GM12878 (cell line): ENCODE measurements around the gene WDR59. TPM values are rescaled to one million over a fixed set of nuclear protein-coding genes. Genes with fewer than 3 reads are reported as not detected.

Experiments used
- ATAC-seq: fragments of 200-7000 bp; cut with Tn5 transposase; 3 replicates; pipeline ENCODE4 v1.9.1; 2020; ENCODE audit warnings: mild to moderate bottlenecking, moderate library complexity
- BruUV-seq: library from RNA; stranded (reverse); fragments of 400-500 nt; replicated peaks from 2 replicates; lab custom pipeline; 2021; lab: Mats Ljungman, UMichigan
- CTCF ChIA-PET: fragments of 300-600 bp; sonication (Branson Sonifier 250); formaldehyde crosslinking; extraction: SDS; loops from one replicate; lab custom pipeline; 2021; ENCODE audit warnings: inconsistent platforms; lab: Yijun Ruan, JAX
- POLR2A ChIA-PET: fragments of 350-600 bp; formaldehyde crosslinking; extraction: SDS; loops from one replicate; lab custom pipeline; 2021; ENCODE audit warnings: inconsistent platforms; lab: Charles Lee
- RAD21 ChIA-PET: fragments of 300-600 bp; sonication (Branson Sonifier 250); formaldehyde crosslinking; loops from one replicate; lab custom pipeline; 2023; ENCODE audit warnings: antibody characterized with exemption; ENCODE audit not compliant: unreplicated experiment; lab: Charles Lee
- SMC1A ChIA-PET: fragments of 300-600 bp; sonication (Branson Sonifier 250); formaldehyde crosslinking; loops from one replicate; lab custom pipeline; 2023; ENCODE audit not compliant: unreplicated experiment, uncharacterized antibody; lab: Charles Lee
- DNase-seq: peaks from one replicate; pipeline ENCODE4 v3.0.0-alpha.2; 2011; ENCODE audit warnings: low read depth, low spot score
- FAIRE-seq: peaks from 3 replicates; lab custom pipeline; 2011; peaks lifted over from hg19 to GRCh38; lab: Jason Lieb, UNC
- H2AFZ ChIP-seq: 2 replicates; pipeline ENCODE4 v1.6.0; 2011; ENCODE audit warnings: low read depth, low read length, control low read depth; ENCODE audit not compliant: control insufficient read depth
- H3K27ac ChIP-seq: 2 replicates; pipeline ENCODE4 v1.5.1; 2011; ENCODE audit warnings: control low read depth; ENCODE audit not compliant: control insufficient read depth, insufficient read depth
- H3K27me3 ChIP-seq, 2 experiments: replicated peaks in 1 of 2; 2 replicates each; pipeline versions ENCODE4 v1.6.0 to v1.6.1; 2011; ENCODE audit warnings: low read length in 1 of 2; ENCODE audit not compliant: control insufficient read depth in 2 of 2, insufficient read depth in 2 of 2
- H3K36me3 ChIP-seq, 2 experiments: 2 replicates each; pipeline ENCODE4 v1.5.1; 2011; ENCODE audit warnings: low read length in 1 of 2; ENCODE audit not compliant: control insufficient read depth in 2 of 2, insufficient read depth in 2 of 2
- H3K4me1 ChIP-seq: 2 replicates; pipeline ENCODE4 v1.6.1; 2011; ENCODE audit warnings: mild to moderate bottlenecking, low read length, moderate library complexity, mixed read lengths; ENCODE audit not compliant: control insufficient read depth, insufficient read depth
- H3K4me2 ChIP-seq: 2 replicates; pipeline ENCODE4 v1.6.0; 2011; ENCODE audit warnings: control low read depth; ENCODE audit not compliant: control insufficient read depth, insufficient read depth
- H3K4me3 ChIP-seq: fragments of 200-600 bp; sonication (generic); 2 replicates; pipeline ENCODE4 v1.5.1; 2016
- H3K79me2 ChIP-seq: 2 replicates; pipeline ENCODE4 v1.6.0; 2011; ENCODE audit warnings: low read length; ENCODE audit not compliant: control insufficient read depth, insufficient read depth
- H3K9ac ChIP-seq: 2 replicates; pipeline ENCODE4 v1.8.0; 2011; ENCODE audit warnings: low read length, control low read depth, mixed read lengths; ENCODE audit not compliant: control insufficient read depth, insufficient read depth
- H3K9me3 ChIP-seq: replicated peaks from 3 replicates; pipeline ENCODE4 v1.5.1; 2011; ENCODE audit warnings: mild to moderate bottlenecking, low read length; ENCODE audit not compliant: control insufficient read depth, insufficient read depth
- H4K20me1 ChIP-seq: 2 replicates; pipeline ENCODE4 v1.6.0; 2011; ENCODE audit not compliant: control insufficient read depth, insufficient read depth
- ASH2L ChIP-seq: fragments of 300-600, 200-600 bp; sonication (generic); IDR thresholded peaks from 2 replicates; pipeline ENCODE4 v1.6.1; 2017; ENCODE audit warnings: low read depth, mild to moderate bottlenecking, borderline replicate concordance
- BMI1 ChIP-seq: fragments of 450-650 bp; IDR thresholded peaks from 2 replicates; pipeline ENCODE4 v1.6.1; 2016; ENCODE audit warnings: mild to moderate bottlenecking, moderate library complexity, borderline replicate concordance
- CBX3 ChIP-seq: fragments of 200-600 bp; sonication (generic); IDR thresholded peaks from 2 replicates; pipeline ENCODE4 v1.6.1; 2016; ENCODE audit warnings: low read depth, borderline replicate concordance
- CHD4 ChIP-seq: fragments of 200-600 bp; sonication (generic); IDR thresholded peaks from 2 replicates; pipeline ENCODE4 v1.6.1; 2016; ENCODE audit warnings: mild to moderate bottlenecking
- SIN3A ChIP-seq: IDR thresholded peaks from 2 replicates; pipeline ENCODE4 v1.6.1; 2012; ENCODE audit warnings: low read depth, low read length, improper control_type of control experiment
- TAF1 ChIP-seq: IDR thresholded peaks from 2 replicates; pipeline ENCODE4 v1.6.1; 2011; ENCODE audit warnings: mild to moderate bottlenecking, low read depth, low read length, borderline replicate concordance
- WGBS: methylation state at CpG from one replicate; pipeline ENCODE4 v1.1.6; 2016; ENCODE audit warnings: low lambda C conversion rate; ENCODE audit not compliant: insufficient replicate concordance, insufficient coverage; ENCODE audit errors: missing lambda C conversion rate; 5-methylcytosine and 5-hydroxymethylcytosine counted together
- in situ Hi-C: fragments of 300-500 bp; cut with MboI; formaldehyde crosslinking; loops from 9 replicates; pipeline ENCODE4 v1.14.3; 2018; ENCODE audit warnings: mixed read lengths
- intact Hi-C: fragments of 100-400 bp; cut with micrococcal nuclease; formaldehyde crosslinking; loops from one replicate; pipeline ENCODE4 v1.14.2; 2022; ENCODE audit not compliant: unreplicated experiment
- polyA plus RNA-seq, 11 experiments: library from polyadenylated mRNA; depleted of rRNA in 4 of 11; unstranded in 6 of 11; stranded (reverse) in 5 of 11; fragments of >200 nt; fragmentation: Nextera tagmentation in 4 of 11; fragmentation: Illumina TruSeq in 1 of 11; extraction: Ambion mirVana in 4 of 11; extraction: Trizol in 1 of 11; gene quantifications; 1 replicate in 1 of 11; 2 replicates in 10 of 11; pipeline versions ENCODE4 v1.2.1 to v1.2.3, GENCODE V29; 2011 to 2016; ENCODE audit warnings: inconsistent platforms in 2 of 11, missing spikeins in 2 of 11, low read depth in 1 of 11
- total RNA-seq, 4 experiments: library from RNA; depleted of rRNA in 3 of 4; stranded (reverse); fragments of >200 nt in 3 of 4; fragmentation: Illumina TruSeq in 1 of 4; extraction: Trizol in 1 of 4; gene quantifications; 2 replicates each; pipeline versions ENCODE4 v1.2.1 to v1.2.3, GENCODE V29; 2013 to 2021
- TF ChIP-seq, protein P1 (sequence below): fragments of 450-650 bp; IDR thresholded peaks from 2 replicates; pipeline ENCODE4 v1.6.1; 2018; ENCODE audit warnings: mild to moderate bottlenecking, low read depth, moderate library complexity; ENCODE audit not compliant: partially characterized antibody

Gene WDR59
- total and polyA plus RNA-seq, 10 of the 15 experiments (the other 5 are each of a cell fraction or from before 2014, with no cell fraction given): 9.7 to 78.4 (median 24.5) TPM

GRCh38 chr16:74825941-74826340 is 159.0 kb downstream of the WDR59 start:
- H3K27ac ChIP-seq: no peak overlapping the region
- TF ChIP-seq ASH2L (no peak), BMI1 (no peak), CHD4 (no peak)
- intact Hi-C loops: no loop called here
- no peaks in the 10 kb centered on the region for H3K36me3 ChIP-seq
- POLR2A ChIA-PET: no interaction called here
- H4K20me1 ChIP-seq: no peaks in the 10 kb centered on the region
- no TSS peak for BruUV-seq
- H2AFZ ChIP-seq: no peak overlapping the region
- no peak overlapping the region for H3K9ac ChIP-seq
- RAD21 ChIA-PET: interaction anchor here (0.6 kb wide), 1 partner anchor 44 kb away, joined by 3 read pairs; no protein-coding TSS in a partner anchor
- 49% methylated on average over 5 of the region's 5 CpGs for WGBS
- no peak for FAIRE-seq
- H3K27me3 ChIP-seq: peaks cover 0 to 3% of the 10 kb centered on the region in 2 experiments; a peak in 1 of 4 replicates
- CTCF ChIA-PET: interaction anchor here (1.4 kb wide), 1 partner anchor 36 kb away, joined by 6 read pairs; no protein-coding TSS in a partner anchor
- DNase-seq: no peak
- no peaks in the 10 kb centered on the region for H3K9me3 ChIP-seq
- ATAC-seq: no peak
- no peak overlapping the region for H3K4me2 ChIP-seq
- H3K4me3 ChIP-seq: no peak overlapping the region
- H3K79me2 ChIP-seq: no peaks in the 10 kb centered on the region
- no peaks in the 10 kb centered on the region for H3K4me1 ChIP-seq
- SMC1A ChIA-PET: interaction anchor here (0.6 kb wide), 1 partner anchor 304 kb away, joined by 3 read pairs; no protein-coding TSS in a partner anchor
- in situ Hi-C loops: no loop called here

DNA sequence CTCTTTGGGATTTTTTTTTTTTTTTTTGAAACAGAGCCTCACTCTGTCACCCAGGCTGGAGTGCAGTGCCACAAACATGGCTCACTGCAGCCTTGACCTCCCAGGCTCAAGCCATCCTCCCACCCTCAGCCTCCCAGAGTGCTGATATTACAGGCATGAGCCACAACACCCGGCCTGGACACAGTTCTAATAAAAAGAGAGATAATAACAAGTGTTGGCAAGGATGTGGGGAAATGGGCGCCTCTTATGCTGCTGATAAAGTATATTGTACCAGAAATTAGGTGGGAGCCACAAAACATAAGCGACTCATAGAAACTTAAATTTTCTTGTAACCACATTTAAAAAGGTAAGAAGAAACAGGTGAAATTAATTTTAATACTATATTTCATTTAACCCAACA is 159.9 kb downstream of the WDR59 start:
- Histone ChIP-seq H3K27ac (no peak overlapping the region), H3K27me3 (peaks cover 0 to 3% of the 10 kb centered on the region in 2 experiments; a peak in 1 of 4 replicates), H3K9me3 (no peaks in the 10 kb centered on the region)
- WGBS: 20% methylated on average over 3 of the region's 3 CpGs
- BruUV-seq: no TSS peak
- RAD21 ChIA-PET: no interaction called here
- no peak for ATAC-seq
- no peak for DNase-seq
- TF ChIP-seq TAF1 (no peak), CBX3 (no peak), ASH2L (no peak), SIN3A (no peak)
- TF ChIP-seq, protein P1, sequence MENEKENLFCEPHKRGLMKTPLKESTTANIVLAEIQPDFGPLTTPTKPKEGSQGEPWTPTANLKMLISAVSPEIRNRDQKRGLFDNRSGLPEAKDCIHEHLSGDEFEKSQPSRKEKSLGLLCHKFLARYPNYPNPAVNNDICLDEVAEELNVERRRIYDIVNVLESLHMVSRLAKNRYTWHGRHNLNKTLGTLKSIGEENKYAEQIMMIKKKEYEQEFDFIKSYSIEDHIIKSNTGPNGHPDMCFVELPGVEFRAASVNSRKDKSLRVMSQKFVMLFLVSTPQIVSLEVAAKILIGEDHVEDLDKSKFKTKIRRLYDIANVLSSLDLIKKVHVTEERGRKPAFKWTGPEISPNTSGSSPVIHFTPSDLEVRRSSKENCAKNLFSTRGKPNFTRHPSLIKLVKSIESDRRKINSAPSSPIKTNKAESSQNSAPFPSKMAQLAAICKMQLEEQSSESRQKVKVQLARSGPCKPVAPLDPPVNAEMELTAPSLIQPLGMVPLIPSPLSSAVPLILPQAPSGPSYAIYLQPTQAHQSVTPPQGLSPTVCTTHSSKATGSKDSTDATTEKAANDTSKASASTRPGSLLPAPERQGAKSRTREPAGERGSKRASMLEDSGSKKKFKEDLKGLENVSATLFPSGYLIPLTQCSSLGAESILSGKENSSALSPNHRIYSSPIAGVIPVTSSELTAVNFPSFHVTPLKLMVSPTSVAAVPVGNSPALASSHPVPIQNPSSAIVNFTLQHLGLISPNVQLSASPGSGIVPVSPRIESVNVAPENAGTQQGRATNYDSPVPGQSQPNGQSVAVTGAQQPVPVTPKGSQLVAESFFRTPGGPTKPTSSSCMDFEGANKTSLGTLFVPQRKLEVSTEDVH: no peak
- TF ChIP-seq, all 136 proteins: peak for 0
- SMC1A ChIA-PET: interaction anchor here (0.5 to 0.6 kb wide), 2 partner anchors 10 to 11 kb away, joined by 3 to 4 read pairs; no protein-coding TSS in a partner anchor
- Histone ChIP-seq H3K79me2 (no peaks in the 10 kb centered on the region), H4K20me1 (no peaks in the 10 kb centered on the region), H3K4me1 (no peaks in the 10 kb centered on the region), H3K36me3 (no peaks in the 10 kb centered on the region), H2AFZ (no peak overlapping the region), H3K4me2 (no peak overlapping the region), H3K4me3 (no peak overlapping the region), H3K9ac (no peak overlapping the region)
- POLR2A ChIA-PET: no interaction called here
- no peak for FAIRE-seq
- CTCF ChIA-PET: interaction anchor here (1.4 kb wide), 1 partner anchor 37 kb away, joined by 6 read pairs; no protein-coding TSS in a partner anchor
- intact Hi-C loops (no loop called here), in situ Hi-C loops (no loop called here)
